ENCODE measurements around the gene MPP3. TPM values are rescaled to one million over a fixed set of nuclear protein-coding genes. Genes with fewer than 3 reads are reported as not detected.

MPP3 gene
- total RNA-seq, 1 experiment from 2014 or later: 6.9 TPM

- Histone ChIP-seq H3K4me1 (ENCODE audit: insufficient read depth, low read length) (no peaks in the 10 kb centered on the region), H2BK12ac (ENCODE audit: insufficient read length, low read depth, low read length) (no peak overlapping the region), H3K4ac (ENCODE audit: low read depth, low read length) (no peak overlapping the region), H2AFZ (ENCODE audit: low read length) (no peak overlapping the region), H3K79me1 (ENCODE audit: insufficient read depth, low read depth, low read length, poor library complexity, severe bottlenecking) (no peaks in the 10 kb centered on the region), H3K23ac (ENCODE audit: insufficient read length, low read depth, low read length) (no peak overlapping the region), H4K20me1 (ENCODE audit: control insufficient read depth, insufficient read depth, insufficient read length) (no peaks in the 10 kb centered on the region), H3T11ph (ENCODE audit: low read length) (no peak overlapping the region), H3K23me2 (ENCODE audit: insufficient read length, low read depth, low read length, poor library complexity, severe bottlenecking) (peaks cover 6% of the 10 kb centered on the region), H2BK20ac (ENCODE audit: low read depth, low read length, poor library complexity, severe bottlenecking) (no peak overlapping the region), H3K9me3 (ENCODE audit: control insufficient read depth, low read depth, low read length) (no peaks in the 10 kb centered on the region), H4K5ac (ENCODE audit: insufficient read length, low read depth, low read length) (no peak overlapping the region), H3K14ac (ENCODE audit: insufficient read depth, low read length) (no peak overlapping the region), H3K27ac (ENCODE audit: insufficient read length, low read depth, low read length) (no peak overlapping the region), H3K18ac (ENCODE audit: insufficient read length, low read depth, low read length) (no peak overlapping the region), H2AK5ac (ENCODE audit: insufficient read length, low read length) (no peak overlapping the region), H2BK5ac (ENCODE audit: insufficient read length, low read length) (no peak overlapping the region), H3K9ac (ENCODE audit: extremely low read depth, insufficient read length, low read length) (no peak overlapping the region), H4K91ac (ENCODE audit: insufficient read length, low read depth, low read length) (no peak overlapping the region), H3K56ac (ENCODE audit: insufficient read length, low read depth, low read length) (no peak overlapping the region), H2BK15ac (ENCODE audit: low read depth, low read length) (no peak overlapping the region), H3K4me2 (ENCODE audit: insufficient read depth, insufficient read length, low read length) (no peak overlapping the region), H3K27me3 (ENCODE audit: insufficient read depth, low read length) (peaks cover 4% of the 10 kb centered on the region; the same call in 1 of the 2 replicates), H3K79me2 (ENCODE audit: insufficient read depth, low read length) (no peaks in the 10 kb centered on the region), H4K8ac (replicated peaks; ENCODE audit: insufficient read length, low read depth, low read length) (no peak overlapping the region), H2BK120ac (ENCODE audit: low read depth, low read length, poor library complexity, severe bottlenecking) (no peak overlapping the region)
- H3K4me1 Mint-ChIP-seq: peaks cover 27 to 30% of the 10 kb centered on the region in 2 experiments
- TF ChIP-seq, protein P1, sequence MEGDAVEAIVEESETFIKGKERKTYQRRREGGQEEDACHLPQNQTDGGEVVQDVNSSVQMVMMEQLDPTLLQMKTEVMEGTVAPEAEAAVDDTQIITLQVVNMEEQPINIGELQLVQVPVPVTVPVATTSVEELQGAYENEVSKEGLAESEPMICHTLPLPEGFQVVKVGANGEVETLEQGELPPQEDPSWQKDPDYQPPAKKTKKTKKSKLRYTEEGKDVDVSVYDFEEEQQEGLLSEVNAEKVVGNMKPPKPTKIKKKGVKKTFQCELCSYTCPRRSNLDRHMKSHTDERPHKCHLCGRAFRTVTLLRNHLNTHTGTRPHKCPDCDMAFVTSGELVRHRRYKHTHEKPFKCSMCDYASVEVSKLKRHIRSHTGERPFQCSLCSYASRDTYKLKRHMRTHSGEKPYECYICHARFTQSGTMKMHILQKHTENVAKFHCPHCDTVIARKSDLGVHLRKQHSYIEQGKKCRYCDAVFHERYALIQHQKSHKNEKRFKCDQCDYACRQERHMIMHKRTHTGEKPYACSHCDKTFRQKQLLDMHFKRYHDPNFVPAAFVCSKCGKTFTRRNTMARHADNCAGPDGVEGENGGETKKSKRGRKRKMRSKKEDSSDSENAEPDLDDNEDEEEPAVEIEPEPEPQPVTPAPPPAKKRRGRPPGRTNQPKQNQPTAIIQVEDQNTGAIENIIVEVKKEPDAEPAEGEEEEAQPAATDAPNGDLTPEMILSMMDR (conservative IDR thresholded peaks at IDR 0.05): no peak
- no peak for DNase-seq
- H3K36me3 Mint-ChIP-seq (ENCODE audit: insufficient read depth in 1 of 3, low read depth in 3 of 3): no peaks in the 10 kb centered on the region
- WGBS (ENCODE audit: extremely low coverage, insufficient read length, low lambda C conversion rate): no CpG with 5 or more reads among the region's 21 CpGs
- H3K9me3 Mint-ChIP-seq: no peaks in the 10 kb centered on the region
- no peak overlapping the region for H3K4me3 Mint-ChIP-seq
- no peak overlapping the region for H3K27ac Mint-ChIP-seq
- H3K27me3 Mint-ChIP-seq (ENCODE audit: low read depth): peaks cover 7% of the 10 kb centered on the region
Observed at GRCh38 chr17:43754947-43755346, 78.0 kb downstream of the MPP3 start.

Measured in H9 (cell line).